HuH-7 (cell line): Measurements from ENCODE around the gene G6PD.
"Not testable (repeated sequence)": the region's sequence is repeated elsewhere in the genome, so short reads cannot be mapped to it uniquely, and the experiment has no call there.

Experiments
- DNase-seq: peaks from one replicate; pipeline ENCODE4 v3.0.0; 2011; ENCODE audit warnings: low spot score

G6PD gene

DNA sequence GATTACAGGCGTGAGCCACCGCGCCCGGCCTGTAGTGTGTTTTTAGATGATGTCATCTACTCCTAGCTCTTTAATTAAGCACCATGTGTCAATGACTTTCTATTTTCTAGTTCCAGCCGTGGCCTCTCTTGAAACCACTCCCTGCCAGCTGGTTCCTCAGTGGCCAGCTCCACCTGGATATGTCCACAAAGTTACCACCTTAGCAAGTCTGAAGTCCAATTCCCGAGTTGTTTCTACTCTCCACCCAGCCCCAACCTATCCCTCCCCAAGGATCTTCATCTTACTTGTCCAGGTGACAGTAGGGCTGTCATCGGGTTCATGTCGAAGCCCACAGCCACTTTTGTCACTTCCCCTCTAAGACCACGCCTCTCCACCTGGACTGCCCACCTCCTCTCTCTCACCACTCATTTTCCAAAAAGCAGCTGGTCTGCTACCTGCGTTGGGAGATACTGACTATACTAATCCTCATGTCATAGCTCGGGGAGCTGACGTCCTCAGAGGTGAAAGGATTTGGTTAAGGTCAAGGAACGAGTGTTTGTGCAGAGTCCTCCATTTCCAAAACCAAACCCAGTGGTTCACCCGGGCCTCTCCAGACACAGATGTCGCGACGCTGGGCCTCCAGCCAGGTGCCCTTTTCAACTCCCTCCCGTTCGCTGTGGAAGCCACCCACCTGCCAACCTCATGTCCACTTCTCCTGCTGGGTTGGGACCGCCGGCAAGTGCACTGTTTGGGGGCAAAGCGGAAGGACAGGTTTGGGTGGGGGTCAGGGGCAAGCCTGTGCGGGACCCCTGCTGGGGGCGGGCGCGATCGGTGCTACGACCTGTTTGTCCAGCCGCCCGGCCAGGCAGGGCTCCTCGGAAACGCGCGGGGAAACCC, 31.3 kb downstream of the G6PD start:
- DNase-seq, result no peak

DNA sequence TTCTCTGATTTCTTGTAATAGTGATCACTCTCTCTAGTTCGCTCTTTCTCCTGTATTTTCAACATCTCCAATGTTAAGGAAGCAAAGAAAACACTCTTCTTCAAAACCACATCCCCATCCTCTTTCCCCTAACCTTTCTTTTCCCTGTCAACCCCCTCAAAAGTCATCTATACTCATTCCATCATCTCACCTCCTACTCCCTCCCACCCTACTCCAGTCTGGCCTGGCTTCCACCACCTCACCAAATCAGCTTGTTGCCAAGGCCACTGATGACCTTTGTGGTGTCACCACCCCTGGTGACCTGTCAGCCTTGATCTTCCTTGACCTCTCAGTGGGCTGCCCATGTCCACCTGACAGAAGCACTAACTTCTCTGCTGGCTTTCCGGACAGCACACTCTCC, 32.9 kb downstream of the G6PD start:
- no peak for DNase-seq

DNA sequence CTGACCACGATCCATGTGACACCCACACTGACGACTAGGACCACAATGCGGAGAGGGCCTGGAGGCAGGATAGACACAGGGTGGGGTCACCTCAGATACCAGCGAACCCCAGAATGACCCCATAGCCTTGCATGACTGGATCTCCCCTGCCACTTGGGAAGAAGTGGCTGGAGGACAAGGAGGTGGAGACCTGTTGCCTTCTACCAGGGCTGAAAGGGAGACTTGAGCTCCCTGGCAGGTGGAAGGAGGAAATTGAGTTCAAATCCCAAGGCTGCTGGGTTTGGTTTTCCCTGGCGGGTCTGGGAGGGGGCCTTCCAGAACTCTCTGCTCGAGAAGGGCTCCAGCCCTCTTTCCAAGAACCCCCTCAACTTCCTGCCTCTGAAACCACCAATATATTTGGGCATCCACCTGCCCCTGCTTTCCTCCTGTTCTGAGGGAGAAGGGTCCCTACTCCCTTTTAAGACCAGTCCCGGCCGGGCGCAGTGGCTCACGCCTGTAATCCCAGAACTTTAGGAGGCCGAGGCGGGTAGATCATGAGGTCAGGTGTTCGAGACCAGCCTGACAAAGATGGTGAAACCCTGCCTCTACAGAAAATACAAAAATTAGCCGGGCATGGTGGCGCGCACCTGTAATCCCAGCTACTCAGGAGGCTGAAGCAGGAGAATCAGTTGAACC, 33.6 kb downstream of the G6PD start:
- DNase-seq, result no peak

DNA sequence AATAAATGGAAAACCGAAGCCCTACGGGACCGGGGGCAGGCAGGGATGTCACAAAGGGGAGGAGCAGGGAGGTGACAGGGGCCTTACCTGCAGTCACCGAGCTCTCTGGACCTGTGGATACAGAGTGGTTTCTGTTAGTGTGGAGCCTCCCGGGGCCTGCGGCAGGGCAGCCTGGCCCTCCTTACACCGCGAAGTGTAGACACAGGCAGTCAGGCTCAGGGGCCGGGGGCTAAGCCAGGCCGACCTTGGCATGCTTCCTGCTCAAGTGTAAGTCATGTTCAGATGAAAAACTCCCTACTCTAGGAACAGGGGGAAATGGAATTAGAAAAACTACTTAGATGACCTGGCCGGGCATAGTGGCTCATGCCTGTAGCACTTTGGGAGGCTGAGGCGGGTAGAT, 34.9 kb downstream of the G6PD start:
- DNase-seq, result no peak

GRCh38 chrX:154509455-154509854, 37.2 kb downstream of the G6PD start:
- no peak for DNase-seq

DNA sequence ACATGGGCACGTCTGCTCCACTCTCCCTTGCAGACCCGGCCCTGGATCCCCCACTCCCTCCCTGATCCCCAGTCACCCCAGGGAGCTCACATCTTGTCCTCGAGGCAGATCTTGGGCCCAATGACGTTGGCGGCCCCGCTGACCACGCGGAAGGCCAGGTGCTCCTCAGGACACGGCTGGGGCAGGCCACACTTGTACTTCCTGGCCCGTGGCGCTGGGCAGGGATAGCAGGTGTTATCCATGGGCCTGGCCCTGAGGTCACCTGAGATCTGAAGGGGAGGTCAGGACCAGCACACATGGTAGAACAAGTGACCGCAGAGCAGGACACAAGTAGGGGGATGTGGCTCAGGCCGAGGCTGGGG, 38.3 kb downstream of the G6PD start:
- DNase-seq, result no peak

- no peak for DNase-seq
Observed at GRCh38 chrX:154507673-154508383, 38.8 kb downstream of the G6PD start.

GRCh38 chrX:154506483-154507332, 39.9 kb downstream of the G6PD start:
- no peak for DNase-seq

DNA sequence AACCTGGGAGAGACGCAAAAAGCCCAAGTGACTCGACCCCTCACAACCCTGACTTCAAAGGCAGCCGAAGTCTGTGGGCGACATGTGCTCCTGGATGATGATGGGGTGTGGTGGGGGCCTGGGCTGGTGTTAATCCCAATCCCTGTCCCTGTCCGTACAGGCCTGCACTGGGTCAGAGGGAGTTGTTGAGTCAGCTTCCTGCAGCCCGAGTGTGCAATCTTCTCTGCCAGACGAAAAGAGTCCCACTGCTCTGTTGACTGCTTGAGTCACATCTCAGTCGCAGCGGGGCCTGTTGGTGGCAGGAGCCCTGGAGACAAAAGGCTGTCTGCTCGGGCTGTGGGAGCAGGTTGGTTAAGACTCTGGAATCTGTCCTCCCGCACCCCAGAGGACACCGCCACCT, 40.9 kb downstream of the G6PD start:
- no peak for DNase-seq

GRCh38 chrX:154502989-154503388, 43.7 kb downstream of the G6PD start:
- no peak for DNase-seq

DNA sequence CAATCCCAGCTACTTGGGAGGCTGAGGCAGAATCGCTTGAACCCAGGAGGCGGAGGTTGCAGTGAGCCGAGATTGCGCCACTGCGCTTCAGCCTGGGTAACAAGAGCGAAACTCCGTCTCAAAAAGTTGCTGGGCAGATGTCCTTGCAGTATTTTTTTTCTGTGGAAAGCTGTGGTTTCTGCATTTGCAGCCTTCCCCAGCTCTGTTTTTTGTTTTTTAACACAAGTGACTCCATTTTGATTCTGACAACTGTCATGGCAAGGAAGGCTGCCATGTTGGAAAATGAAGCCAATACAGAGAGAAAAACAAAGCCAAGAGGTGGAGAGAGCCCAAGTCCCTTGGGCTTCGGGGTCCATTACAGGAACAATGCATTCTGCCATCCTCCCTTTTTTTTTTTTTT, 44.5 kb downstream of the G6PD start:
- no peak for DNase-seq

GRCh38 chrX:154501423-154501822, 45.2 kb downstream of the G6PD start:
- not testable (repeated sequence) for DNase-seq

- DNase-seq, result not testable (repeated sequence)
Observed at GRCh38 chrX:154496591-154497137, 50.0 kb downstream of the G6PD start.

DNA sequence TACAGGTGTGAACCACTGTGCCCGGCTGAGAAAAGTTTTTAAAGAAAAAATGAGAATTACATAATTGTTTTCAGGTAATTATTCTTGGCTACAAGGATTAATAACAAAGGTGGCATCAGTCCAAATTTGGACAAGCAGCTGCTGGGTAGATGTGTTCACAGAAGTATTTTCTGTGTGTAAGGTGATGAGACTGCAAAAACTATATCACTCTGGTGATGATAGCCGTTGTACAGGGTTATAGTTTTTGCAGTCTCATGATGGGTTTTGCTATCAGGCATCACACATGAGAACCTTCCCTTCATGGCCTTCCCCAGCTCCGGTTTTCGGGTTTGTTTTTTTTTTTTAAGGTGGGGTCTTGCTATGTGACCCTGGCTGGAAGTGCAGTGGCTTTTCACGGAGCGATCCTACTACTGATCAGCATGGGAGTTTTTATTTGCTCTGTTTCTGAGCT, 51.1 kb downstream of the G6PD start:
- no peak for DNase-seq

DNA sequence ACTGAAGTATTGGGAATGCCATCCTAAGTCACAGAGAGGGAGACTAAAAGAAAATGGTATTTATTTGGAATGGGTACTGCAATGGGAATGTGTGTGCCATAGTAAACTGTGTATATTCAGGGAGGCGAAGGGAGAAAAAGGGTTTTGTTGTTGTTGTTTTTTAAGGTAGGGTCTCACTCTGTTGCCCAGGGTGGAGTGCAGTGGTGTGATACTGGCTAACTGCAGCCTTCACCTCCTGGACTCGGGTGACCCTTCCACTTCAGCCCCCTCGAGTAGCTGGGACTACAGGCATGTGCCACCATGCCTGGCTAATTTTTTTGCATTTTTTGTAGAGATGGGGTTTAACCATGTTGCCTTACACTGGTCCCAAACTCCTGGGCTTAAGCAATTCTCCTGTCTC, 51.9 kb downstream of the G6PD start:
- no peak for DNase-seq

DNA sequence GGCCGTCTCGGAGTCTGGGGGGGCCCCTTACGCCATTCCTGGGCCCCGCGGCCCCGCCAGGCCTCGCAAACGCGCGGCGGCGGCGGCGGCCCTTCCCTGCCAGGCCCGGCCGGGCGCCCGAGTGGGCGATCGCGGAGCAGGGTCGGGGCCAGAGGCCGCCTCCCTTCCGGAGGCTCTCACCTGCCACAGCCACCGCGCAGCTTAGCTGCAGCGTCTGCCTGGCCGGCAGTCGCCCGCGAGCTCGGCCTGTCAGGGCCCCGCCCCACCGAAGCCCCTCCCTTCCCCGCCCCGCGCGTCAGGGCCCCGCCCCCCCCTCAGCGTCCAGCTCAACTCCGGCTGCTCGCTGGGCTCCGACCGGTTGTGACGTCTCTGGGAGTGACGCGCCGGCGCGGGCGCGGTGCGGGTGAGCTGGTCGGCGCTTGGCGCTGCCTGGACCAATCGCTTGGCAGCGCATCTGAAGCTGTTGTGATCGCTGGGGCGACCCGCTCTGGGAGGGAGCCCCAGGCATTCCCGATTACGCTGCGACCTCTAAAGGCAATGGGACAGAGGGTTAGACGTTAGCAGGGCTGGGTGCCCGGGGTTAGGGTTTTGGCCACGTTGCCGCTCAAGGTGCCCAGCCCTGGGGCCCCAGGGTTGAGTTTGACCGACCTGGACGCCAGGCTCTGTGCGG, 56.1 kb downstream of the G6PD start, which contains the start of gene SLC10A3:
SLC10A3 (minus strand) TSS at position 216 of the 670 bp plus-strand sequence. CDS start 1,689 bp downstream, outside the sequence.
- peak; percentile 87 for DNase-seq

- DNase-seq, result no peak
Observed at GRCh38 chrX:154490021-154490413, 56.6 kb downstream of the G6PD start.

GRCh38 chrX:154489182-154489581, 57.5 kb downstream of the G6PD start:
- DNase-seq, result no peak

DNA sequence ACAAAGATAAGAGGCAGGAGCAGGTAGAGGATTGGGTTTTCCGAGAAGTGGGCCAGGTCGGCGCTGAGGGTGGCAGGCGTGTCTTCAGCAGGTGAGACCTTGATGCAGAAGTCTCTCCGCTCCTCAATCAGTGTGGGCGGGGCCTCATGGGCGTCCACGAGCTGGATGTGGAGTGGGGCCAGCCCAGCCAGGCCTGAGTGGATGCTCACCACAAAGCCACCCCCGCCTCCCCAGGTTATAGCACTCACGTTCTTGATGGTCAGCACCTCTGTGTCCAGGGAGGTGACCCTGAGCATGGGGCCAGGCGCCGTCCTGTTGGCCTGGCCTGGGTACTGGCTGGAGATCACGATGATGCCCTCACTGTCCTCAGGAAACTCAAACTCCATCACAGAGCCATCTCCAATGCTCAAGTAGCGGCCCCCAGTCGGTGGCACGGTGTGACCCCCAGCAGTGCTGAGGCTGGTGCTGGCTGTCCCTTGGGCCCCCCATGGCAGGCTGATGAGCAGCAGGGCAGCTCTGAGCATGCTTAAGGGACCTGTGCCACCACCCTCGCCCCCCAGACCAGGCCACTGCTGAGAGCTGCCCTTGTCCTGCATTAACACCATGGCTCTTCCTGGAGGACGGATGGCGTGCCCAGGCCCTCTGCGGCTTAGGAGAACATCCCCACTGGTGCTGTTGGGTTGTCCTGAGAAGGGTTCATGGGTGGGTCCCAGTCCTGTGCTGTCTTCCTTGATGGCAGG, 58.1 kb downstream of the G6PD start:
- DNase-seq, result no peak
